NCI-H510A (cell line): Measurements from ENCODE around the gene CLIC3.

Source experiments
- DNase-seq: peaks from one replicate; lab custom pipeline; 2025; lab: John Stamatoyannopoulos, UW

CLIC3 gene

DNA sequence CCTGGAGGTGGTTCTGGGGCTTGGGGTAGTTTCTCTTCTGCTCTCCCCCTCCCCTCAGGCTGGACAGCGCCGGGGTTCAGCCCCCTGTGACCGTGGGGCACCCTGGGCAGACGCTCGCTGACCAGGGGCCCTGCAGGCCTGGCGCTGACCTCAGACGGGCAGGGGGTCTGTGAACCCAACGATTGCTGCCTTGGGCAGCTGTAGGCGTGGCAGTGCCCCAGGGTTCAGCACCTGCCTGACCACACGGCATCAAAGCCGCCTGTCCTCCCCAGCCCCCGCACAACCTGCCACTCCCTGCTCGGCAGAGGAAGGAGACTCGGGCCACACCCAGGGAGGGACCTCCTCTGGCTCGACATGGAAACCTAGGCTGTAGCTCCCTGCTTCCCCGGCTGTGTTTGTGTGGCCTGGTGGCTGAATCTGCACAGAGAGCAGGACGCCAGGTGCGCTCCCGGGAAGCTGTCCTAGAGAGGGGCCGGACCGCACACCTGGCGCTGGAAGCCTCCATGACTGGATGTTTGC lies 32.1 kb downstream of the CLIC3 start:
- DNase-seq: peak; percentile 78

GRCh38 chr9:136963751-136964150 lies 32.6 kb downstream of the CLIC3 start:
- DNase-seq: no peak

DNA sequence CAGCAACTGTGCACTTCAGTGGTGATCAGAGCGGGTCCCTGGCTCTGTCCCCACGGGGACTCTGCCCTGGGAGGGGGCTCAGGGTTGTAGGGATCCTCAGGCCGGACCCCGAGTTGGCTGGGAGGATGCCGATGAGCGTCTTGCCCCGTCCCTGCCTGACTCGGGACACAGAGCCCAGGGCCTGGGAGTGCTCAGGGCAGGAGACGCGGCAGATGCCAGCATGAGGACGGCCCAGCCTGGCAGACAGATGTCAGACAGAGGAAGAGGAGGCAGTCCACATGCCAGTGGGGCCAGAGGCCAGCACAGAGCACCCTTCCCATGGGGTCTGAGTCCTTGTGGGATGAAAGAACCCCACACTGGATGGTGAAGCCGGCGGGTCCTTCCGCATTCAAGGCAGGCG lies 33.0 kb downstream of the CLIC3 start:
- DNase-seq: no peak

GRCh38 chr9:136962701-136963248 lies 33.6 kb downstream of the CLIC3 start:
- no peak for DNase-seq

GRCh38 chr9:136962163-136962562 lies 34.2 kb downstream of the CLIC3 start:
- DNase-seq: no peak

DNA sequence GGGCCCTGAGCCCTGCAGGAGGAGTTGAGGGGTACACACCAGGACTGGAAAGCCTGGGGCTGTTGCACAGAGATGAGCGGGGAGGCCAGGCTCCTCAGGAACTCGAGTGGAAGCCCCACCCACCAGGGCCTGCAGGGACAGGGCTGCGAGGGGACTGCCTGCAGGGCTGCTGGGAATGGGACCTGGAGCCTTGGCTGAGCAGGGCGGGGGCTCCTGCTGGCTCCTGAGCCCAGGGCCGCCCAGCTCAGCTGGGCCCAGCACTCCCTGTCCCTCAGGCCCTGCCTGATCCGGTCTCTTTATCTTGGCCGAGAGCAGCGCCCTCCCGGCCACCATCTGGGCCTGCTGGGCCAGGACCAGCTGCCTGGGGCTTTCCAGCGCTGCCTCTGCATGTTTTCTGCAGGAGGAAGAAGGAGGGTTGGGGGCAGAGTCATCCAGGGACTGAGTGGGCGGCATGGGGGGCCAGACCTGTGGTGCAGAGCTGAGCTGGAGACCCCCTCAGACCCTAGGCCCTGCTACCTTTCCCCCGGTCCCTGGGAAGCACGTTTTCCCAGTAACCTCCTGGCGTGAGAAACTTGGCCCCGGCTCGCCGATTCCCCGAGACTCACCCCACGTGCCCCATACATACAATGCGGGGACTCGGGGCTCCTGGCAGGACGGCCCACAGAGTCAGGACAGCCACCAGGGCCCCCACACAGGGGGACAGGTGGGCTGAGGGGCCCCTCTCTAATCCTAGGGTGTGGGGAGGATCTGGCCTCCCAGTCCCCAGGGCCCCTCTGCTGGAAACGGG lies 34.9 kb downstream of the CLIC3 start:
- DNase-seq: no peak

- no peak for DNase-seq
Observed at GRCh38 chr9:136960938-136961275, 35.5 kb downstream of the CLIC3 start.

DNA sequence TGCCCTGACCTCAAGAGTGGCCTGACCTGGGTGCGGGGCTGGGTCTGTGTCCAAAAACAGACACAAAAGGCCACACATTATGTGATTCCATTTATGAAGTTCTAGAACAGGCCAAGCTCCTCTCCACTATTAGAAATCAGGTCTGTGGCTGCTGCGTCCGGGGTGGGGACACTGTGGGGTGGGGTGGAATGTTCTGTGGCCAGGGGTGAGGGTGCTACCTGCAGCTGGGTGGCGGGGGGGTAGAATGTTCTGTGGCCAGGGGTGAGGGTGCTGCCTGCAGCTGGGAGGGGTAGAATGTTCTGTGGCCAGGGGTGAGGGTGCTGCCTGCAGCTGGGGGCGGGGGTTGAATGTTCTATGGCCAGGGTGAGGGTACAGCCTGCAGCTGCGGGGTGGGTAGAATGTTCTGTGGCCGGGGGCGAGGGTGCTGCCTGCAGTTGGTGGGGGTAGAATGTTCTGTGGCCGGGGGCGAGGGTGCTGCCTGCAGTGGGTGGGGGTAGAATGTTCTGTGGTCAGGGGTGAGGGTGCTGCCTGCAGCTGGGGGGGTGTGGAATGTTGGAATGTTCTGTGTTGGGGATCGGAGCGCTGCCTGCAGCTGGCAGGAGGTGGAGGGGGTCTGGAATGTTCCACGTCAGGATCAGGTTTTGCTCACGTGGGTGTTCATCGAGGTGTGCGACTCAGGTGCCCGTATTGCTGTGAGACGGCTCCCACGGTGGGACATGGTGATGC lies 36.0 kb downstream of the CLIC3 start:
- DNase-seq: no peak

DNA sequence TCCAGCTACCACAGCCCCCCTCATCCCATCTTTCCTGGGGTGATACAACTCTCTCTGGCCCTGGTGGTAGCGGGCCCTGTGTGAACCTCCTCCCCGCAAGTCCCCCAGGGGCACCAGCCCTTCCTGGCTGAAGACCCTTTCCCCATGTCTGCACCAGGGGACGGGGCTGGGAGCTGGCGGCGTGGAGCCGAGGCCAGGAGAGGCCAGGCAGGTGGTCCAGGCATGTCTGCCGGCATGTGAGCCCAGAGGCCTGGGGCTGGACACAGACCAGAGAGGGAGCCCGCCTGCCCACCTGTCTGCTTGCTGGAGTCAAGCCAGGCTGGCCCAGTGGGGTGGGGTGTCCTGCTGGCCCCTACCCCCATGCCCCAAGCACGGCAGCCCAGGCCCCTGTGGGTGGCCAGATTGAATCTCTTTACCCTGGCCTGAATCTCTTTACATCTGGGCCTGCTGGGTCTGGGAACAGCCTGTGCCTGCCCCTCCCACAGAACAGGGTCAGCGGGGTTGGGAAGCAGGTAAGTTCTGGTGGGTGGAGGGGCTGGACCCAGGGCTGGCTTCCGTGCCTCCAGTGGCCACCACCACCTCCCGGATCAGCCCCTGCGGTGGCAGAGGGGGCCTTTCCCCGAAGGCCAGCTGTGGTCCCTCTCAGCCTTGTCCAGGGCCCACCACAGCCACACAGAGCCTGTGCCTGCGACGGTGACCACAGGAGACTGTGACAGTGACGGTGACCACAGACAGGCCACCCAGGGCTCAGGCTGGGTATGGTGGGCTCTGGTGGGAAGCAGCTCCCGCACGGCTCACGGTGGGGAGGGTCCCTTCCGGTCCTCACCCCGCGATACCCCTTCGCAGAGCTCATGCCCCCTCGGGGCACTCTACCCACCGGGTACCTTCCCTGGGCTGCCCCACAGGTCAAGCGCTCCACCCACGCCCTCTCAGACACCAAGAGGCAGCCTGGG lies 37.2 kb downstream of the CLIC3 start:
- DNase-seq: no peak

DNA sequence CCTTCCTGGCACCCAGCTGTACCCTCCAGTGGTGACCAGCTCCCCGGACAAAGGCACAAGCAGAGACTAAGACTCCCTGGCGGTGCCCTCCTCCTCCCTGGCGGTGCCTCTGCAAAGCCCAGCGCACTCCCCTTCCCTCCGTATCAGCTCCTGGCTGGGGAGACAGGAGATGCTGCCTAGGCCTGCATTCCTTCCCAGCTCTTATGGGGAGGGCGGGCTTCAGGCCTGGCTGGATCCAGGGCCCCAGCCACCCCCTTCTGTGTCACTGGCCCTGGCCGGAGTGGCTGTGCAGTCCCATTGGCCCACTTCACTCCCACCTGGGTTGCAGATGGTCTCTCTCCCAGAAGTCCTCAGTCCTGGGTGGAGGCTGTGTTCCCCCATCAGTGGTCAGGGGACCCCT lies 37.9 kb downstream of the CLIC3 start:
- DNase-seq: no peak

DNA sequence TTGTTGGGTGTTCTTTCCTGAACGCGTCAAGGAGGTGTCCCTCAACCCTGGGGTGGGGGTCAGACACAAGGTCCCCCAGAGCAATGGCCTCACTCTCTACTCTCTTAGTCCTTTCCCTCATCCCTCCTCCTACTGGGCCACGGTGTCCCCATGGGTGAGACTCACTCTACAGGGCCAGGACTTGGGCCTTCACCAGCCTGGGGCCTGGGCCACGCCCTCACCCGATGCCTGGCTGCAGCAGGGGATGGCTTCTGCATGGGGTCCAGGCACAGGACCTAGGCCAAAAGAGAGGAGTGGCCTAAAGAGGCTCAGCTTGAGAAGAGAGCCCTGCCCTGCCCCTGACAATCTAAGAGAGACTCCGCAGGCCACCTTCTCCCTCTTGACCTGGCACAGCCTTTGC lies 38.5 kb downstream of the CLIC3 start:
- DNase-seq: no peak

GRCh38 chr9:136957461-136957860 lies 38.9 kb downstream of the CLIC3 start:
- no peak for DNase-seq

DNA sequence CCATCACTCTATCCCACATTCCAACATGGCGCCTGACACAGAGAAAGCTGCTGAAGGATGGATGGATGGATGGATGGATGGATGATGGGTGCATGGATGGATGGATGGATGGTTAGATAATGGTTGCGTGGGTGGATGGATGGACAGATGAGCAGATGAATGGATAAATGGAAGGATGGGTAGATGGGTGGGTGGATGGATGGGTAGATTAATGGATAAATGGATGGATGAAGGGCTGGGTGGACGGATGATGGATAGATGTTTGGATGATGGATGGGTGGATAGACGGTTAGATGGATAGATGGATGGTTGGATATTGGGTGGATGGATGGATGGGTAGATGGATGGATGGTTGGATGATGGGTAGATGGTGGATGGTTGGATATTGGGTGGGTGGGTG lies 39.8 kb downstream of the CLIC3 start:
- DNase-seq: no peak

DNA sequence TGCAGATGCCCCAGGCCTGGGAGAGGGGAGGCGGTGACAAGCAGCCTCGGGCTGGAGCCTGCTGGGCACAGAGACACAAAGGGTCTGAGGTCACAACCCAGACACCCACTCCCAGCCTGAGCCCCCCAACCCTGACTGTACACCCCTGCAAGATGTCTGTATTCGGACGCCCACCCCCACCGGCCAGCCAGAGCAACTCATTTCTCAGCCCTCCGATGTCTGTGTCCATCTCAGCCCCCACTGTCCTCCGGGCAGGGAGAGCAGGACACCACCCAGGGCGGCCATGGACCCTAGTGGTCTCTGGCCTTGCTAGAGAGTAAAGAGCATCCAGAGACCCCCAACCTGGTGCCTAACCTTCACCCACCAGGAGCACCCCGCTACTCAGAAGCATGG lies 40.4 kb downstream of the CLIC3 start:
- DNase-seq: no peak

GRCh38 chr9:136955202-136955942 lies 41.0 kb downstream of the CLIC3 start:
- no peak for DNase-seq

DNA sequence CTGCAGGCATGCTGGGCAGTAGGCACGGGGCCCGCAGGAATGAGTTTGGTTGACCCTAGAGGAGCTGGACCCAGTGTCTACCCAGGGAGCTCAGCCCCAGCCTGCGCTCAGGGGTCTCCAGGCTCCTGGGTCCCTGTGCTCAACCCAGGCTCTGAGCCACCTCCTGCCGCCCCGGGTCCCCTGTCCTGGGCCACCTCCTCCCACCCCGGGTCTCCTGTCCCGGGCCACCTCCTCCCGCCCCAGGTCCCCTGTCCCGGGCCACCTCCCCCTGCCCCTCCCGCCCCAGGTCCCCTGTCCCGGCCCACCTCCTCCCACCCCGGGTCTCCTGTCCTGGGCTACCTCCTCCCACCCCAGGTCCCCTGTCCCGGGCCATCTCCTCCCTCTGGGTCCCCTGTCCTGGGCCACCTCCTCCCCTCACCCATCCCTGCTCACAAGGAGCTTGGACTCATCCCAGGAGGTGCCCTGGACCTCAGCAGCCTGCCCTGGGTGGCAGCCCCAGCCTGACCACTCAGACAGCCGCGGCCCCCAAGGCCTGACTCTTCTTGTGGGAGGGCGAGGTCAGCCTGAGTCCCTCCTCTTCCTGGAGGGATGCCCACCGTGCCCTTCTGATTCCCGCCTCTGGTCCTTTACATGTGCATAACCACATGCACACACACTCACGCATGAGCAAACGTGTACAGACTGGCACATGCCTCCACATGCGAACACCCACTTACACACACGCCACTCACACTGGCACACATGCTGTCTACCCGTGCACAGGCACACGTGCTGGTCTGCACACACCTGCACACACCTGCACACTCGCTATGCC lies 41.9 kb downstream of the CLIC3 start:
- no peak for DNase-seq

- DNase-seq: no peak
Observed at GRCh38 chr9:136953771-136954269, 42.5 kb downstream of the CLIC3 start.

- no peak for DNase-seq
Observed at GRCh38 chr9:136952876-136953770, 43.2 kb downstream of the CLIC3 start.

DNA sequence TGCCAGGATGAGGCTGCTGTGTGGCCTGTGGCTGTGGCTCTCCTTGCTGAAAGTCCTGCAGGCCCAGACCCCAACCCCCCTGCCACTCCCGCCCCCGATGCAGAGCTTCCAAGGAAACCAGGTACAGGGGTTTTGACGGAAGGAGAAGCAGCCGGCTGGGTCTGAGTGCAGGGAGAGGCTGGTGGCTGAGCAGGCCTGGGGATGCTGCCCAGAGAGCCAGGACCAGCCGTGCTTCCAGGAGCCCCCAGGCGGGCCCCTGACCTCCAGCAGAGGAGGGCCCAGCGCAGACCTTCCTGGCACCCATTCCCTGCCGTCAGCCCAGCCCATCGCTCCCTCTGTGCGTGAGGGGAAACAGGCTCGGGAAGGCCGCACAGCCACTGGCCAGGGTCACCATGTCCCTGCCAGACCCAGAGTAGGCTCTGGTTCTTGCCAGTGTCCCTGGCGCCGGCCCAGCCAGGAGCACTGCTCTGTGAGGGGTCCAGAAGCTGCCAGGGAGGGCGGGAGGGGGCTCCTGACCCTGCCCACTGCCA lies 44.0 kb downstream of the CLIC3 start:
- DNase-seq: no peak
